DMS 273 treated with DMSO at 0.1 percent for 48 hours (cell line): ENCODE data around the gene ERAL1.
"Not testable (repeated sequence)": the region's sequence is repeated elsewhere in the genome, so short reads cannot be mapped to it uniquely, and the experiment has no call there.

ENCODE experiments used
- DNase-seq: peaks from one replicate; lab custom pipeline; 2025; lab: John Stamatoyannopoulos, UW

Gene ERAL1

DNA sequence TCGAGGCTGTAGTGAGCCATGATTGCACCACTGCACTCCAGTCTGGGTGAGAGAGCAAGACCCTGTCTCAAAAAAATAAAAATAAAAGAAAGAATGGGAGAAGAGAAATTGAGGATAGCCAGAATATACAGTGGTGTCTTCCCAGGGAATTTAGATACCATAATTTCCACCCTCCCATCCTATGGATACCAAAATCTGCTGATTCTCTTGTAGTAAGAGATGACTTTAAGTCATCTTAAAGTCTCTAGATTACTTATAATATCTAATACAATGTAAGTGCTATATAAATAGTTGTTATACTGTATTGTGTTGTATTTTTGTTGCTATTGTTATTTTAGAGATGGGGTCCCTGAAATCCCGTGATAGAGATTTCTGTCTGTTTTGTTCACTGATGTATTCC lies 1.5 kb upstream of the ERAL1 start:
- DNase-seq, result no peak

DNA sequence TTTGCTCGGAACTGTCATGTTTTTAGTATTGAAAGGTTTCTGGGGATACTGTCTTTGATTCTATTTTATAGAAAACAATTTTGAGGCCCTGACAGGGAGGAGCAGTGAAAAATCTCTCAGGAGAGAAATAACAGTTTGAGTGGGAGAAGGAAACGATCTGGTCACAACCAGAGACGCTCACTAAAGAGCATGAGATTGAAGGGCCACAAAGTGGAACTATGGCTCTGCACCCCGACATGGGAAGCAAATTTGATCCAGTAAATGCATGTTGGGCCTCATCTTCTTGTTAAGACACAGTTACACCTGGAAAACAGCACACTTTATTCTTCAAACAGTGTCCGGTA lies 492 bp downstream of the ERAL1 start:
- DNase-seq, result no peak

DNA sequence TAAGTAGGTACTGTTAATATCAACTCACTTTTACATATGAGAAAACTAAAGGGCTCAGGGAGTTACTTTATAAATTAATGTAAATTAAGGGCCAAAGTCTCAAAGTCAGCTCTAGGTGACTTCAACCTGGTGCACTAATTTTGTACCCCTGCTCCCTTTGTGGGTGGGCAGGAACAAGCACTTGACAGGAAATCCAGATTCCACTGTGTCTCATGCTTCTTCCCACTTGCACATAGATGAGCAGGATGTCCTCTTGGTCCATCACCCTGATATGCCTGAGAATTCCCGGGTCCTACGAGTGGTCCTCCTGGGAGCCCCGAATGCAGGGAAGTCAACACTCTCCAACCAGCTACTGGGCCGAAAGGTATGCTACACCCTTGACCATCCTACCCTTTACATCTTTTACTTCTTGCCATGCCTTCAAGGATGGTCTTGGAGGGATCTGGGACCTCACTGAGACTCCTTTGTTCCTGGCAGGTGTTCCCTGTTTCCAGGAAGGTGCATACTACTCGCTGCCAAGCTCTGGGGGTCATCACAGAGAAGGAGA lies 1.3 kb downstream of the ERAL1 start:
- no peak for DNase-seq

DNA sequence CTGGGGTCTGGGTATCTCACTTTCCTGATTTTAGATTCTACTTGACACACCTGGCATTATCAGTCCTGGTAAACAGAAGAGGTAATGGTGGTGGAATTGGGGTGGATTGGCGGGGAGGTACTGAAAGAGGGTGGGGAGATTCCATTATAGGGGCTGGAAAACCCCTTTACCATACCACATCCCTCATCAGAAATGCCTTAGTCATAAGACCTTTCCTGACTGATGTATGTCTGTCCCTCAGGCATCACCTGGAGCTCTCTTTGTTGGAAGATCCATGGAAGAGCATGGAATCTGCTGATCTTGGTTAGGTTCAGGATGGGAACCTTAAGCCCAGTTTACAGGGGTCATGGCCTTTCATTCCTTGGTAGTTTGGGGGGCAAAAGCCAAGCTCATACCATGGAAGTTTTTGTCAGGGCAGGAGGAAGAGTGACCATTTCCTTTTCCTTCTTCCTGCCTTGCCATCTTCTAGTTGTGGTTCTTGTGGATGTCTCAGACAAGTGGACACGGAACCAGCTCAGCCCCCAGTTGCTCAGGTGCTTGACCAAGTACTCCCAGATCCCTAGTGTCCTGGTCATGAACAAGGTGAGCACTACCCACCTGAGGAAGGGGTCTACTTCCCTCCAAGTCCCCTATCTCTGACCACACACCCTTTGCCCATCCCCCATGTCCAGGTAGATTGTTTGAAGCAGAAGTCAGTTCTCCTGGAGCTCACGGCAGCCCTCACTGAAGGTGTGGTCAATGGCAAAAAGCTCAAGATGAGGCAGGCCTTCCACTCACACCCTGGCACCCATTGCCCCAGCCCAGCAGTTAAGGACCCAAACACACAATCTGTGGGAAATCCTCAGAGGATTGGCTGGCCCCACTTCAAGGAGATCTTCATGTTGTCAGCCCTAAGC lies 3.3 kb downstream of the ERAL1 start:
- no peak for DNase-seq

DNA sequence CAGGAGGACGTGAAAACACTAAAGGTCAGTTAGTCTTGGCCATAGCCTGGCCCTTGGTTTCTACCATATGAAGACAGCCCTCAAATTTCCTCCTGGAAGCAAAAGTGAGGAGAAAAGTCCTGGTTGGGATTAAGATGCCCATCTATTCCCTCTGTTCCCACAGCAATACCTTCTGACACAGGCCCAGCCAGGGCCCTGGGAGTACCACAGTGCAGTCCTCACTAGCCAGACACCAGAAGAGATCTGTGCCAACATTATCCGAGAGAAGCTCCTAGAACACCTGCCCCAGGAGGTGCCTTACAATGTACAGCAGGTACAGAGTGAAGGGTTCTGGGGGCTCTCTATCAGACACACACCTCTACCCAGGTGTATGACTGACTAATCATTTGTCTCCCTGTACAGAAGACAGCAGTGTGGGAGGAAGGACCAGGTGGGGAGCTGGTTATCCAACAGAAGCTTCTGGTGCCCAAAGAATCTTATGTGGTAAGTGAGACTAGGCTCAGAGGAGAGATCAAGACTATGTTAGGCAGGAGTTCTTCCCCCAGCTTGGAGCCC lies 4.1 kb downstream of the ERAL1 start:
- no peak for DNase-seq

DNA sequence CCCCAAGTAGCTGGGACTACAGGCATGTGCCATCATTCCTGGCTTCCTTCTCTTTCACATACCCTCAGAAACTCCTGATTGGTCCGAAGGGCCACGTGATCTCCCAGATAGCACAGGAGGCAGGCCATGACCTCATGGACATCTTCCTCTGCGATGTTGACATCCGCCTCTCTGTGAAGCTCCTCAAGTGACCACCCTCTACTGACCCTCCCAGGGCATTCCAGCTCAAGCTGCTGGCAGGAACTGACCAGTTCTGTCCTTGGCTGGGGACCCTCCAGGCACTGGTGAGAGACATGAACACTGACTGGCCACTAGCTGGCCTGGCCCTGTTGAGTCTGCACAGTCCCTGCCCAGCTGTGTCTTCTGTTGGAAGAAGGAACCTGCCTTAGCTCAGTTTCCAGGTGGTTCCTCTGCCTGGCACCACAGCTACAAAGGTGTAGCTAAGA lies 5.6 kb downstream of the ERAL1 start:
- DNase-seq, result no peak

DNA sequence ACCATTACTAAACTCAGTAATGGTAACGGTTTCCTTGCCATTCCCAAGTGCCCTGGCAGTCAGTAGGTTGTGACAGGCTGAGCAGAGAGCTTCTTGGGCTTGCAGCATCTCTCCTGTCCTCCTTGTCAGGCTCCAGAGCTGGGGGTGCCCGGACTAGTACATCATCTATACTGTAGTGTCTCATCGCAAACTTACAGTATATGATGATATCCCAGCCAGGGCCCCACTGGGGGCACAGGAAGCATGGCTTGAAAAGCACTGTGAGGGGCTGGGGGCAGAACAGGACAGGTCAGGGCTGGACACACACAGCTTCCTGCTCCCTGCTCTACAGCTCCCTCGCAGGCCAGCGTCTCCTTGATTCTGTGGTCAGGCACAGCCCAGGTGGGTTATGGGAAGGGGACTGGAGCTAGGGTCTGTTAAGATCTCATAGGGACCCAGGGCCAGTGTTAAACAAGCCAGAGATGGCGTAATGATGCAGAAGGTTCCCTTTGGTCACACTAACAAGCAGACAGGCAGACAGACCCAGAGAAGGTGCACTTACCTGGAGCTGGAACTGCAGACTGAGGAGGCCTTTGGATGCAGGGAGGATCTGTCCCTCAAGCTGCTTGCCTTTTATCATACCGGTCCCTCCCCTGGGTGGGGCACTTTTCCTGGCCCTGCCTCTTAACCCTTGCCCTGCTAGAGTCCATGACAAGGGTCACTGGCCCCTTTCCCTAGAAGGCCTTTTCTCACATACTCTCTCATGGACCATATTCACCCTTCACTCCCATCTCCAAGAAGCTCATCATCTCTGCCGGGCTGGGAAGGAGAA lies 6.8 kb downstream of the ERAL1 start:
- DNase-seq, result no peak

DNA sequence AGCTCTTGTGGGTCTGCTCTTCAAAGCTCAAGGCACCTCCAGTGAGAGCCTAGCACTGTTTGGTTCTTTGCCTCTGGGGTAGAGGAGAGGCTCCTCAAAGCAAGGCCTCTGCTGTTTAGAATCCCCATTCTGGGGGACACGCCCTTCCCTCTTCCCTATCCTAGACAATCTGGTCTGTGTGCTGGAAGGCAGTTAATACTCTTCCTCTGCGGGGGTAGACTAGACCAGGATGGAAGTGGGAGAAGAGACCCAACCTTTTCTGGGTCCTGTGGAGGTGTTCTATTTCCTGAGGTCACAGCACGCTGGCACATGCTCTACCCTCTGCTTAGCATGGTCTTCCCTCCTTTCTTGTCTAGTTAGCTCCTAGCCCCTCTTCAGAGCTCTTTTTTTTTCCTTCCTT lies 7.7 kb downstream of the ERAL1 start:
- no peak for DNase-seq

DNA sequence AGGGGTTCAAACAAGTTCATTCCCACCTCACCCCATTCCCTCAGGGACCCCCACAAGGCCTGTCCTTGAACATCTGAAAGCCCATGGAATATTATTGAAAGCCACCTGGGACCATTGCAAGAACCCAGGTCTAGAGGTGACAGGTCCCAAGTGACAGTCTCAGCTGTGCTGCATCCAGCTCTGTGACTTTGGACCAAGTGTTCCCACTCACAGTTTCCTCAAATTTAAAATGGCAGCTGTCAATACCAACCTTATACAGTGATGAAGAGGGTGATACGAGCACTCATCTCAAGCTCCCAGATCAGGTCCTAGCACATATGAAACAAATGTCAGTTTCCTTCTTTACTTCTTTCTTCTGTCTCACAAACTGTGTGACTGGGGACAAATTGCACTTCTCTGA lies 9.1 kb downstream of the ERAL1 start:
- no peak for DNase-seq

DNA sequence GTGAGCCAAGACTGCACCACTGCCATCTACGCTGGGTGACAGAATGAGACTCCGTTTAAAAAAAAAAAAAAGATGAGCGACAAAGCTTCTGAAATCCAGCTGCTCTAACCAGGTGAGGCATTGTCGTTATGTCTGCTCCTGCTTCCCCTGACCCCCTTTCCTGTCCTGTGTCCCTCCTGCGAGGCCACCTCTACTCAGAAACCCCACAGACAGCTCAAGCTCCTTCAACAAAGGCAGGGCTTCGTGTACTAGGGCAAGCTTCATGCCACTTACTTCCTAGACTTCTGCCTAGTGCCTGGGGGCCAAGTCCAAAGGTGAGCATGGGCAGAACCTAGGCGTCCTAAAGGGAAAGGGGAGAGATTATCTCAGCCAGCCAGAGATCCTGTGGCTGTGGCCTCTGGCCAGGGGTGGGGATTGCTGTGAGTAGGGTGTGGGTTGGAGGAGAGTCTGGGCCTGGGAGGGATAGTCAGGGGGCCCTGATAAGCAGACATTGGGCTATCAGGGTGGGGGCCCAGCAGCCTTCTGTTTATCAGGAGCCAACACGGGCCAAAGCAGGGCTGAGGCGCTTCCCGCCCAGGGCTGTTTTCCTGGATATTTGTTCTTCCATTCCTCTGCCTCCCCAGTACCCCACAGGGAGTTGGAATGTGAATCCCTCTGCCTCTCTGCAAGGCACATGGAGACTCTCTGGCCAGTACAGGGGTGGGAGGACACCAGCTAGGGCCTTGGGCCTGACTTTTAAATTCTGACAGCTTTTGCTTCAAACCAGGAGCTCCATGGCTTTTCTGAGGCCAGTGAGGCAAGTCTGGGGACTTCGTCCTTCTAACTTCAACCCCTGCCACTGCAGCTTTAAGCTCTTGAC lies 10.4 kb downstream of the ERAL1 start:
- DNase-seq, result no peak

DNA sequence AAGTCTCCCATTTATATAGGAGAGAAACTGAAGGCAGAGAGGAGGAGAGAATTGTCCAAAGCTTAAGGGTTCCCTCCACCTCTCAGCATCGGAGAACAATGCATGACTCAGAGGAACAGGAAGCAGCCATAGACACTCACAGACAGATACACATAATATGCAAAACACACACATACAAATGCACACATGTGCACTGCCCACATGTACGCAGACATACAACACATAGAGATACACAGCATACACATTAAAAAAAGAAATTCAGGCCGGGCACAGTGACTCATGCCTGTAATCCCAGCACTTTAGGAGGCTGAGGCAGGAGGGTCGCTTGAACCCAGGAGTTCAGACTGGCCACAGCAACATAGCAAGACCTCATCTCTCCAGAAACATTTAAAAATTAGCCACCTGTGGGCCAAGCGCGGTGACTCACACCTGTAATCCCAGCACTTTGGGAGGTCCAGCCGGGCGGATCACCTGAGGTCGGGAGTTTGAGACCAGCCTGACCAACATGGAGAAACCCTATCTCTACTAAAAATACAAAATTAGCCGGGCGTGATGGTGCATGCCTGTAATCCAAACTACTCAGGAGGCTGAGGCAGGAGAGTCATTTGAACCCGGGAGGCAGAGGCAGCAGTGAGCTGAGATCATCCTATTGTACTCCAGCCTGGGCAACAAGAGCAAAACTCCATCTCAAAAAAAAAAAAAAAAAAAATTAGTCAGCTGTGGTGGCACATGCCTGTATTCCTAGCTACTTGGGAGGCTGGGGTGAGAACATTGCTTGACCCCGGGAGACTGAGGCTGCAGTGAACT lies 11.3 kb downstream of the ERAL1 start:
- no peak for DNase-seq

DNA sequence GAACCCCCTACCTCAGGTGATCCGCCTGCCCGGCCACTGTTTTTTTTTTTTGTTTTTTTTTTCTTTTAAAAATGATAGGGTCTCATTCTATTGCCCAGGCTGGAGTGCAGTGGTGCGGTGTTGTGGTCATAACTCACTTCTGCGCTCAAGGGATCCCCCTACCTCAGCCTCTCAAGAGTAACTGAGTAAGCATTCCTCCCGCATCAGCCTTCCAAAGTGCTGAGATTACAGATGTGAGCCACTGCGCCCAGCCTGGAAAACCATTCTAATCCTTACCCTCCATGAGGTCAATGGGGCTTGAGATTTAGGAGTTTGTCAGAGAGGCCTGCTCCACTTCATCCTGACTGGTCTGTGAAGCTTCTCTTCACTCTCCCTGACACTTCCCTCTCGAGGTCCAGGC lies 12.5 kb downstream of the ERAL1 start:
- no peak for DNase-seq

DNA sequence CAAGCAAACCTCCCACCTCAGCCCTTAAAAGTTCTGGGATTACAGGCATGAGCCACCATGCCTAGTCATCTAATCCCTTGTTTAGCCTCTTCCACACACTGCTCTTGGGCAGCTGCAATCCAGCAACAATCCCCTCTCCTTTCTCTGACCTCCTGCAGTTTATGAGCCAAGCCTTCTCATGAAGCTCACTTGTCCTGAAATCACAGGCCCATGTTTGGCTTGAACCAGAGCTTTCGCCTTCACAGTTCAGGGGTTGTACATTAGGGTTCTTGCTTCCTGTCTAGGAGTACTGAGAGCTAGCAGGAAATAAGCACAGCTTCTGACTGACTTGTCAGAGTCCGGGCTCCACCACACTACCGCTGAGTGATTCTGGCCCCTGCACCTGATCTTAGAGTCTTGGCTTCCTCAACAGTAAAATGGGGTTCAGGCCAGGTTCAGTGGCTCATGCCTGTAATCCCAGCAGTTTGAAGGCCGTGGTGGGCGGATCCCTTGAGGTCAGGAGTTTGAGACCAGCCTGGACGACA lies 16.3 kb downstream of the ERAL1 start:
- no peak for DNase-seq

DNA sequence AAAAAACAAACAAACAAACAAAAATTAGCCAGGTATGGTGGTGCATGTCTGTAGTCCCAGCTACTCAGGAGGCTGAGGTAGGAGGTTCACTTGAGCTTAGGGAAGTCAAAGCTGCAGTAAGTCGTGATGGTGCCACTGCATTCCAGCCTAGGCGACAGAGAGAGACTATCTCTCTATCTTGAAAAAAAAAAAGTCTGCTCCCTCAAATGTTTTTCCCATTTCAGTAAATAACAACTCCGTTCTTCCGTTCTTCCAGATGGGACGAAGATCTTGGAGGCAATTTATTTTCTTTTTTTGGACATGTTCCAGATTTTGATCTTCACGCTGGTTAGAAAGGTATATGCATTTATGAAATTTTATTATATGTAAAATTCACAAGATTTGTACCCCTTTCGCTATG lies 19.0 kb downstream of the ERAL1 start:
- DNase-seq, result no peak

DNA sequence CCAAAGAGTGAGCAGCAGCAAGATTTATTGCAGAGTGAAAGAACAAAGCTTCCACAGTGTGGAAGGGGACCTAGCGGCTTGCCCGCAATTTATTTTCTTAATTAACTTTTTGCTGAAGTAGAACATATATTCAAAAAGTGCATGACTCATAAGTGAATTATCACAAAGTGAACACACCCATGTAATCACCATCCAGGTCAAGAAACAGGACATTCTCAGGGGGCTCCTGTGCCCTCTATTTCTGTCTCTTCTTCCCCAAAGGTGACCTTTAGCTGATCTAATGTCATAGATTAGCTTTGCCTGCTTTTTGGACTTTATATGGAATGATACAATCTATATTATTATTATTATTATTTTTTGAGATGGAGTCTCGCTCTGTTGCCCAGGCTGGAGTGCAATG lies 19.9 kb downstream of the ERAL1 start:
- no peak for DNase-seq

DNA sequence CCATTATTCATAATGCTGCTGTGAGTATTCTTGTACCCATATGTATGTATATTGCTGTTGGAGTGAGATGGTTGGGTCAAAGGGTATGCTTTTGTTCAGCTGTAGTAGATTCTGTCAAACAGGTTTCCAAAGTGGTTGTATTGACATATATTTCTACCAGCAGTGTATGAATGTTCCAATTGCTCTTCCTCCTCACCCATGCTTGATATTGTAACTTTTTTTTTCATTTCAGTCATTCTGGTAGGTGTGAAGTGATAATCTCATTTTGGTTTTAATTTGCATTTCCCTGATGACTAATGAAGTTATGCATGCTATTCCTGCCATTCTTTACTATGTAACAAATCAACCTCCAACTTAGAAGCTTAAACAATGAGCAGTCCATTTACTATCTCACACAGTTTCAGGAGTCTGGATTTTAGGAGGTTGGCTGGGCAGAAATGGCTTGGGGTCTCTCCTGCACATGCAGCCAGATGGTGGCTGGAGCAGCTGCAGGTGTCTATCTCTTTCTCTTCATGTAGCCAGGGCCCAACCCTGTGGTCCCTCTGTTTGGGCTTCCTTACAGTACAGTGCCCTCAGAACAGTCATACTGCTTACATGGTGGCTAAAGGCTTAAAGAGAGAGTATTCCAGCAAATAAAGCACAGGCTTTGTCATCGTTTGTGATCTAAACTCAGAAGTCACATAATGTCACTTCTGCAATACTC lies 21.2 kb downstream of the ERAL1 start:
- DNase-seq, result no peak

DNA sequence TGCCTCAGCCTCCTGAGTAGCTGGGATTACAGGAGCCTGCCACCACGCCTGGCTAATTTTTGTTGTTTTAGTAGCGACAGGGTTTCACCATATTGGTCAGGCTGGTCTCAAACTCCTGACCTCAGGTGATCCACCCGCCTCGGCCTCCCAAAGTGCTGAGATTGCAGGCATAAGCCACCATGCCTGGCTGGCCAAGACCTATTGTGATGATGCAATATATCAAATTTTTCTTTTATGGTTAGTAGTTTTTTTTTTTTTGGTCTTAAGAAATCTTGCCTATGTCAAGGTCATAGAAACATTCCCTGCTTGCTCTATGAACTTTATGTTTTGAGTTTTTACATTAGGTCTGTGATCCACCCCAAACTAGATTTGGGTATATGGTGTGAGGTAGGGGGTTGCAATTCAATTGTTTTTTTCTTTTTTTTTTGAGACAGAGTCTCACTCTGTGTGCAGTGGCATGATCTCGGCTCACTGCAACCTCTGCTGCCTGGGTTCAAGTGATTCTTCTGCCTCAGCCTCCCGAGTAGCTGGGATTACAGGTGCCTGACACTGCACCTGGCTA lies 22.4 kb downstream of the ERAL1 start:
- DNase-seq, result not testable (repeated sequence)

DNA sequence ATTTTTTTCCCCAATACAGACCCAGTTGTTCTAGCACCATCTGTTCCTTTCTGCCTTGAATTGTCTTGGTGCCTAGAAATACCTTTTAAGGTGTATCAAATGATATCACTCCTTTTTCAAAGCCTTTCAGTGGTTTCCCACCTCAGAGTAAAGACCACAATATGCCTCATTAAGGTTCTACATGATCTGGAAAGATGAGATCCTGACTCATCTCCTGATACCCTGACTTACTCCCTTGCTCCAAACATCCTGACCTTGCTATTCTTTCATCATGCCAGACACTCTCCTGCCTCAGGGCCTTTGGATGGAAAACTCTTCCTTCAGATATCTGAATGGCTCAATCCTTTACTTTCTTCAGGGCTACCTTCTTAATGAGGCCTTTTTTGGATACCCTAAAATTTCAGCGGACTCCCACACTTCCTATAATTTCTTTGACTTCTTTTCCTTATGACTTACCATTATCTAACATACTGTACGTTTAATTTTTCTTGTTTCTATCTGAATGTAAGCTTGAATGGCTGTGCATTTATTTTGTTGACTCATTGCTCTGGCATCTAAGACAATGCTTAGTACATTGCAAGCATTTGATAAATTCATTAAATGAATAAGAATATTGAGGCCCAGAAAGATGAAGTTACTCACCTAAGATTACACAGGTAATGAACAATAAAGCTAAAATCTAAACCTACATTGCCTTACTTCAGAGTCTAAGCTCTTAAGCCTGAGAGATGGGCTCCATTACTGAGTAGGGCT lies 23.5 kb downstream of the ERAL1 start:
- DNase-seq, result no peak

DNA sequence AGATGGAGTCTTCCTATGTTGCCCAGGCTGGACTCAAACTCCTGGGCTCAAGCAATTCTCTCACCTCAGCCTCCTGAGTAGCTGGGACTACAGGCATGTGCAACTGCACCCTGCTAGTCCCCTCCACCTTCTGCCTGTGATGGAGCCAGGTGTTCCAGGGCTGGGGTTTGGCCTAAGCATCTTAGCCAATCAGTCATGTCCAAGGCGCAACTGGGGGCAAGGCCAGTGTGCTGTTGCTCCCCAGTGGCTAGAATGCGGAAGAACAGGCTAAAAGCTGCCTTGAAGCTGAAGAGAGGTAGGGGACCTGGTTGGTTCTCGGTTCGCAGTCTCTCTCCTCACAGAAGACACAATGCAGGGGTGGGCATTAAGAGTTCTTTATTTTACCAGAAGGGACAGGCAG lies 24.2 kb downstream of the ERAL1 start:
- no peak for DNase-seq
